MM.1S (cell line): ENCODE data around the gene COG5.

Experiments
- DNase-seq: peaks from one replicate; pipeline ENCODE4 v3.0.0-alpha.2; 2015
- H2AFZ ChIP-seq: fragments of 300-600 bp; sonication (generic); 2 replicates; pipeline ENCODE4 v1.6.0; 2016; ENCODE audit warnings: antibody characterized with exemption, low read length
- H3F3A ChIP-seq: fragments of 300-600 bp; sonication (generic); 2 replicates; pipeline ENCODE4 v1.6.1; 2016; ENCODE audit warnings: mild to moderate bottlenecking, antibody characterized with exemption, low read length, moderate library complexity, mixed read lengths; ENCODE audit not compliant: insufficient read depth
- H3K27ac ChIP-seq: fragments of 300-600 bp; sonication (generic); 2 replicates; pipeline ENCODE4 v1.5.1; 2016; ENCODE audit warnings: mild to moderate bottlenecking, low read length
- H3K27me3 ChIP-seq: fragments of 300-600 bp; sonication (generic); replicated peaks from 2 replicates; pipeline ENCODE4 v1.6.0; 2016; ENCODE audit warnings: low read length; ENCODE audit not compliant: insufficient read depth
- H3K36me3 ChIP-seq: fragments of 300-600 bp; sonication (generic); replicated peaks from 2 replicates; pipeline ENCODE4 v1.6.1; 2016; ENCODE audit warnings: mild to moderate bottlenecking, low read length, mixed read lengths; ENCODE audit not compliant: insufficient read depth
- H3K4me1 ChIP-seq: fragments of 300-600 bp; sonication (generic); 2 replicates; pipeline ENCODE4 v1.6.1; 2016; ENCODE audit warnings: low read length, mixed read lengths
- H3K4me2 ChIP-seq: fragments of 300-600 bp; sonication (generic); 2 replicates; pipeline ENCODE4 v1.6.0; 2016; ENCODE audit warnings: low read depth, low read length
- H3K4me3 ChIP-seq: fragments of 300-600 bp; sonication (generic); 2 replicates; pipeline ENCODE4 v1.5.1; 2016; ENCODE audit warnings: low read length, mixed read lengths
- H3K79me2 ChIP-seq: fragments of 300-600 bp; sonication (generic); 2 replicates; pipeline ENCODE4 v1.6.1; 2016; ENCODE audit warnings: mixed run types, low read length, mixed read lengths
- H3K9ac ChIP-seq: fragments of 300-600 bp; sonication (generic); 2 replicates; pipeline ENCODE4 v1.6.1; 2016; ENCODE audit warnings: low read length, mixed read lengths
- H3K9me2 ChIP-seq: fragments of 300-600 bp; sonication (generic); replicated peaks from 2 replicates; pipeline ENCODE4 v1.6.1; 2016; ENCODE audit warnings: mild to moderate bottlenecking, low read length, mixed read lengths; ENCODE audit not compliant: insufficient read depth
- H3K9me3 ChIP-seq: fragments of 300-600 bp; sonication (generic); replicated peaks from 2 replicates; pipeline ENCODE4 v1.6.1; 2016; ENCODE audit warnings: mild to moderate bottlenecking, low read length, mixed read lengths; ENCODE audit not compliant: insufficient read depth
- H4K20me1 ChIP-seq: fragments of 300-600 bp; sonication (generic); 2 replicates; pipeline ENCODE4 v1.6.1; 2016; ENCODE audit warnings: mild to moderate bottlenecking, low read length, moderate library complexity, mixed read lengths; ENCODE audit not compliant: insufficient read depth
- CTCF ChIP-seq: fragments of 300-600 bp; sonication (generic); IDR thresholded peaks from 2 replicates; pipeline ENCODE4 v1.5.1; 2016; ENCODE audit warnings: antibody characterized with exemption, low read length, mixed read lengths
- EZH2 ChIP-seq: fragments of 300-600 bp; sonication (generic); optimal IDR thresholded peaks from 2 replicates; pipeline ENCODE3; 2017; ENCODE audit warnings: low read depth, mild to moderate bottlenecking, antibody characterized with exemption, low read length, mixed read lengths
- EZH2phosphoT487 ChIP-seq: fragments of 300-600 bp; sonication (generic); IDR thresholded peaks from 2 replicates; pipeline ENCODE4 v1.6.1; 2018; ENCODE audit warnings: antibody characterized with exemption, low read length

Gene COG5

GRCh38 chr7:107471292-107472070 lies 92.2 kb downstream of the COG5 start:
- Histone ChIP-seq H3K27ac (no peak overlapping the region), H3K79me2 (no peaks in the 10 kb centered on the region), H4K20me1 (no peaks in the 10 kb centered on the region), H3K27me3 (no peaks in the 10 kb centered on the region), H3K9me3 (no peaks in the 10 kb centered on the region), H3K36me3 (no peaks in the 10 kb centered on the region), H2AFZ (no peak overlapping the region), H3K9me2 (no peaks in the 10 kb centered on the region), H3K4me2 (no peak overlapping the region), H3K4me3 (no peak overlapping the region), H3K9ac (no peak overlapping the region), H3K4me1 (no peaks in the 10 kb centered on the region), H3F3A (no peaks in the 10 kb centered on the region)
- DNase-seq, result no peak
- no peak for TF ChIP-seq CTCF
- no peak for TF ChIP-seq EZH2
- no peak for TF ChIP-seq EZH2phosphoT487

GRCh38 chr7:107469929-107470328 lies 93.8 kb downstream of the COG5 start, which contains the start of gene GPR22:
TSS of gene GPR22 (plus strand) at chr7:107470057. CDS start at chr7:107474061, 4,004 bp downstream.
- Histone ChIP-seq H3K27me3 (no peaks in the 10 kb centered on the region), H4K20me1 (no peaks in the 10 kb centered on the region), H3K9me3 (no peaks in the 10 kb centered on the region), H3K4me2 (no peak within 1 kb of the TSS), H3K9ac (no peak within 1 kb of the TSS), H3K36me3 (no peaks in the 10 kb centered on the region), H3K4me3 (no peak within 1 kb of the TSS), H3K79me2 (no peaks in the 10 kb centered on the region), H3K4me1 (no peaks in the 10 kb centered on the region), H3K27ac (no peak within 1 kb of the TSS), H3F3A (no peaks in the 10 kb centered on the region), H3K9me2 (no peaks in the 10 kb centered on the region), H2AFZ (no peak within 1 kb of the TSS)
- DNase-seq, result no peak
- no peak for TF ChIP-seq EZH2phosphoT487

GRCh38 chr7:107468824-107469223 lies 94.9 kb downstream of the COG5 start:
- H3K27me3 ChIP-seq, result no peaks in the 10 kb centered on the region
- H3F3A ChIP-seq, result no peaks in the 10 kb centered on the region
- H3K79me2 ChIP-seq, result no peaks in the 10 kb centered on the region
- no peak overlapping the region for H2AFZ ChIP-seq
- no peak overlapping the region for H3K9ac ChIP-seq
- H3K9me3 ChIP-seq, result no peaks in the 10 kb centered on the region
- no peak overlapping the region for H3K27ac ChIP-seq
- no peaks in the 10 kb centered on the region for H4K20me1 ChIP-seq
- no peaks in the 10 kb centered on the region for H3K4me1 ChIP-seq
- no peak for DNase-seq
- H3K4me2 ChIP-seq, result no peak overlapping the region
- H3K36me3 ChIP-seq, result no peaks in the 10 kb centered on the region
- TF ChIP-seq EZH2, result no peak
- TF ChIP-seq EZH2phosphoT487, result no peak
- no peak for TF ChIP-seq CTCF
- no peaks in the 10 kb centered on the region for H3K9me2 ChIP-seq
- H3K4me3 ChIP-seq, result no peak overlapping the region

GRCh38 chr7:107467972-107468371 lies 95.7 kb downstream of the COG5 start:
- no peak overlapping the region for H2AFZ ChIP-seq
- no peaks in the 10 kb centered on the region for H4K20me1 ChIP-seq
- no peak overlapping the region for H3K27ac ChIP-seq
- H3K9ac ChIP-seq, result no peak overlapping the region
- no peaks in the 10 kb centered on the region for H3F3A ChIP-seq
- no peaks in the 10 kb centered on the region for H3K79me2 ChIP-seq
- no peaks in the 10 kb centered on the region for H3K27me3 ChIP-seq
- H3K4me2 ChIP-seq, result no peak overlapping the region
- no peak for TF ChIP-seq EZH2
- TF ChIP-seq CTCF, result no peak
- no peak for TF ChIP-seq EZH2phosphoT487
- no peaks in the 10 kb centered on the region for H3K9me2 ChIP-seq
- H3K36me3 ChIP-seq, result no peaks in the 10 kb centered on the region
- H3K9me3 ChIP-seq, result no peaks in the 10 kb centered on the region
- no peak overlapping the region for H3K4me3 ChIP-seq
- no peak for DNase-seq
- H3K4me1 ChIP-seq, result no peaks in the 10 kb centered on the region
